DOHH2 (cell line): ENCODE data around the gene RAB29.
A peak's percentile ranks its signal among the peaks of the same experiment; 100 is the strongest.

Experiments
- H3F3A ChIP-seq: fragments of 200-600 bp; sonication (generic), shearing (Covaris generic); 2 replicates; pipeline ENCODE4 v1.6.0; 2016; ENCODE audit warnings: antibody characterized with exemption, mild to moderate bottlenecking; ENCODE audit not compliant: control insufficient read depth, insufficient read depth
- H3K27ac ChIP-seq: fragments of 200-600 bp; sonication (generic); 2 replicates; pipeline ENCODE4 v1.5.1; 2014; ENCODE audit warnings: low read depth, mild to moderate bottlenecking, low read length, moderate library complexity
- H3K27me3 ChIP-seq: fragments of 200-600 bp; sonication (generic); 2 replicates; pipeline ENCODE4 v1.6.1; 2014; ENCODE audit warnings: mild to moderate bottlenecking, low read length, mixed read lengths; ENCODE audit not compliant: control insufficient read depth
- H3K36me3 ChIP-seq: fragments of 200-600 bp; sonication (generic); 2 replicates; pipeline ENCODE4 v1.6.1; 2014; ENCODE audit warnings: mild to moderate bottlenecking, low read length, moderate library complexity, mixed read lengths; ENCODE audit not compliant: control insufficient read depth
- H3K4me1 ChIP-seq: fragments of 200-600 bp; sonication (generic); 2 replicates; pipeline ENCODE4 v1.6.1; 2014; ENCODE audit warnings: mild to moderate bottlenecking, low read length, mixed read lengths; ENCODE audit not compliant: control insufficient read depth
- H3K4me2 ChIP-seq: fragments of 200-600 bp; sonication (generic); 2 replicates; pipeline ENCODE4 v1.6.0; 2014; ENCODE audit warnings: mild to moderate bottlenecking, low read length, moderate library complexity
- H3K4me3 ChIP-seq: fragments of 200-600 bp; sonication (generic); 2 replicates; pipeline ENCODE4 v1.5.1; 2014; ENCODE audit warnings: mild to moderate bottlenecking, low read length, mixed read lengths
- H3K79me2 ChIP-seq: fragments of 200-600 bp; sonication (generic); 2 replicates; pipeline ENCODE4 v1.6.1; 2014; ENCODE audit warnings: mild to moderate bottlenecking, low read length, mixed read lengths; ENCODE audit not compliant: control insufficient read depth
- H3K9me2 ChIP-seq: fragments of 200-600 bp; sonication (generic); replicated peaks from 2 replicates; pipeline ENCODE4 v1.6.1; 2014; ENCODE audit warnings: mild to moderate bottlenecking, low read length, mixed read lengths; ENCODE audit not compliant: control insufficient read depth
- H3K9me3 ChIP-seq: fragments of 200-600 bp; sonication (generic); 2 replicates; pipeline ENCODE4 v1.6.1; 2014; ENCODE audit warnings: antibody characterized with exemption, low read length, mixed read lengths; ENCODE audit not compliant: control insufficient read depth, insufficient read depth
- H4K20me1 ChIP-seq: fragments of 200-600 bp; sonication (generic); 2 replicates; pipeline ENCODE4 v1.6.0; 2014; ENCODE audit warnings: low read depth, mild to moderate bottlenecking, antibody characterized with exemption, low read length, moderate library complexity; ENCODE audit not compliant: control insufficient read depth, insufficient read depth
- CTCF ChIP-seq: fragments of 200-600 bp; sonication (generic); IDR thresholded peaks from one replicate; pipeline ENCODE4 v1.5.1; 2014; ENCODE audit warnings: antibody characterized with exemption, mild to moderate bottlenecking, low read depth, low read length; ENCODE audit not compliant: poor library complexity, severe bottlenecking
- EZH2phosphoT487 ChIP-seq: fragments of 200-600 bp; sonication (generic); IDR thresholded peaks from 2 replicates; pipeline ENCODE4 v1.6.1; 2017; ENCODE audit warnings: borderline replicate concordance, mild to moderate bottlenecking, antibody characterized with exemption, low read length, moderate library complexity, mixed read lengths

The RAB29 gene

GRCh38 chr1:205810448-205811157 is 35.3 kb upstream of the RAB29 start:
- TF ChIP-seq CTCF (no peak), EZH2phosphoT487 (no peak)
- Histone ChIP-seq H3K4me1 (peaks cover 63% of the 10 kb centered on the region), H4K20me1 (peaks cover 10% of the 10 kb centered on the region), H3K27ac (no peak overlapping the region), H3F3A (peaks cover 4% of the 10 kb centered on the region), H3K79me2 (peaks cover 84% of the 10 kb centered on the region), H3K36me3 (peaks cover 40% of the 10 kb centered on the region), H3K9me2 (no peaks in the 10 kb centered on the region), H3K27me3 (no peaks in the 10 kb centered on the region), H3K9me3 (no peaks in the 10 kb centered on the region), H3K4me2 (peak overlapping the region; percentile 93), H3K4me3 (peak overlapping the region; percentile 96; the same call in 1 of the 2 replicates)

- Histone ChIP-seq H3K27me3 (no peaks in the 10 kb centered on the region), H4K20me1 (peaks cover 10% of the 10 kb centered on the region), H3K9me2 (no peaks in the 10 kb centered on the region), H3K4me3 (peak overlapping the region; percentile 28; the same call in 1 of the 2 replicates), H3F3A (peaks cover 4% of the 10 kb centered on the region), H3K4me1 (peaks cover 65% of the 10 kb centered on the region), H3K36me3 (peaks cover 46% of the 10 kb centered on the region), H3K79me2 (peaks cover 88% of the 10 kb centered on the region), H3K27ac (no peak overlapping the region), H3K9me3 (no peaks in the 10 kb centered on the region), H3K4me2 (peak overlapping the region; percentile 45)
- TF ChIP-seq CTCF (no peak), EZH2phosphoT487 (no peak)
These were observed 34.7 kb upstream of the RAB29 start for GRCh38 chr1:205809942-205810345.

- Histone ChIP-seq H3K4me1 (peaks cover 60% of the 10 kb centered on the region), H3K27ac (no peak overlapping the region), H3K27me3 (no peaks in the 10 kb centered on the region), H3F3A (peaks cover 4% of the 10 kb centered on the region), H3K9me3 (no peaks in the 10 kb centered on the region), H3K36me3 (peaks cover 46% of the 10 kb centered on the region), H3K9me2 (no peaks in the 10 kb centered on the region), H3K4me2 (peak overlapping the region; percentile 45), H4K20me1 (peaks cover 10% of the 10 kb centered on the region), H3K4me3 (peak overlapping the region; percentile 28; the same call in 1 of the 2 replicates), H3K79me2 (peaks cover 90% of the 10 kb centered on the region)
- TF ChIP-seq CTCF, result no peak
- TF ChIP-seq EZH2phosphoT487, result no peak
These were observed 34.2 kb upstream of the RAB29 start for GRCh38 chr1:205809469-205809868.
